K562 (cell line): Measurements from ENCODE around the gene SPPL3. TPM values are rescaled to one million over a fixed set of nuclear protein-coding genes. Genes with fewer than 3 reads are reported as not detected.

ENCODE experiments used
- ATAC-seq: fragments of 200-7000 bp; cut with Tn5 transposase; 3 replicates; pipeline ENCODE4 v1.9.1; 2020; ENCODE audit warnings: moderate library complexity
- BruUV-seq: library from RNA; stranded (reverse); fragments of 400-500 nt; replicated peaks from 2 replicates; lab custom pipeline; 2021; lab: Mats Ljungman, UMichigan
- CTCF ChIA-PET: fragments of 300-600 bp; formaldehyde crosslinking; extraction: SDS; loops from one replicate; lab custom pipeline; 2021; ENCODE audit warnings: low intra/inter-chr PET ratio; lab: Yijun Ruan, JAX
- POLR2A ChIA-PET: fragments of 300-600, 350-650 bp; sonication (Branson Sonifier 250); formaldehyde crosslinking; extraction: SDS; loops from one replicate; lab custom pipeline; 2021; ENCODE audit warnings: antibody characterized with exemption, inconsistent platforms; lab: Yijun Ruan, JAX
- DNase-seq, 4 experiments: peaks; one replicate each; pipeline versions ENCODE4 v3.0.0 to v3.0.0-alpha.2; 2011 to 2018; ENCODE audit warnings: low spot score in 3 of 4, mixed read lengths in 3 of 4; ENCODE audit errors: extremely low read depth in 1 of 4
- FAIRE-seq: peaks from 2 replicates; lab custom pipeline; 2011; peaks lifted over from hg19 to GRCh38; lab: Jason Lieb, UNC
- H2AFZ ChIP-seq: 2 replicates; pipeline ENCODE4 v1.6.0; 2011; ENCODE audit warnings: low read depth, low read length, control low read depth, inconsistent platforms
- H3K27ac ChIP-seq: fragments of 200-600 bp; 3 replicates; pipeline ENCODE4 v1.8.0; 2011; ENCODE audit warnings: low read depth, mild to moderate bottlenecking, control low read depth, inconsistent platforms, low read length, moderate library complexity, mixed read lengths; ENCODE audit errors: extremely low read depth
- H3K27me3 ChIP-seq, 2 experiments: fragments of 300-600 bp in 1 of 2; 2 replicates in 1 of 2; 3 replicates in 1 of 2; pipeline versions ENCODE4 v1.6.0 to v1.8.0; 2011; ENCODE audit warnings: inconsistent platforms in 2 of 2, low read length in 2 of 2, mild to moderate bottlenecking in 1 of 2, mixed read lengths in 1 of 2, moderate library complexity in 1 of 2; ENCODE audit not compliant: control insufficient read depth in 2 of 2, insufficient read depth in 2 of 2
- H3K36me3 ChIP-seq: fragments of 300-600 bp; 3 replicates; pipeline ENCODE4 v1.8.0; 2011; ENCODE audit warnings: mild to moderate bottlenecking, low read length, inconsistent platforms; ENCODE audit not compliant: control insufficient read depth, insufficient read depth
- H3K4me1 ChIP-seq, 2 experiments: fragments of 200-600 bp in 1 of 2; replicated peaks in 1 of 2; 2 replicates in 1 of 2; 3 replicates in 1 of 2; pipeline versions ENCODE4 v1.5.1 to v1.8.0; 2011; ENCODE audit warnings: inconsistent platforms in 2 of 2, low read length in 2 of 2, mild to moderate bottlenecking in 1 of 2, mixed read lengths in 1 of 2, moderate library complexity in 1 of 2; ENCODE audit not compliant: control insufficient read depth in 2 of 2, insufficient read depth in 2 of 2
- H3K4me2 ChIP-seq: 2 replicates; pipeline ENCODE4 v1.6.1; 2011; ENCODE audit warnings: low read length, control low read depth, inconsistent platforms, mixed read lengths; ENCODE audit not compliant: insufficient read depth
- H3K4me3 ChIP-seq: fragments of 200-600 bp; sonication (generic), shearing (Covaris generic); 2 replicates; pipeline ENCODE4 v1.5.1; 2016; ENCODE audit warnings: control low read depth, inconsistent platforms
- H3K79me2 ChIP-seq: fragments of 200-600 bp; 3 replicates; pipeline ENCODE4 v1.8.0; 2011; ENCODE audit warnings: low read length, inconsistent platforms; ENCODE audit not compliant: control insufficient read depth, insufficient read depth
- H3K9ac ChIP-seq, 2 experiments: 2 replicates each; pipeline versions ENCODE4 v1.6.0 to v1.6.1; 2011; ENCODE audit warnings: low read depth in 2 of 2, low read length in 2 of 2, control low read depth in 1 of 2, inconsistent platforms in 1 of 2, mild to moderate bottlenecking in 1 of 2, mixed read lengths in 1 of 2; ENCODE audit not compliant: insufficient read depth in 1 of 2
- H3K9me1 ChIP-seq: one replicate; pipeline ENCODE4 v1.6.0; 2011; ENCODE audit warnings: inconsistent platforms, mild to moderate bottlenecking, low read length, moderate library complexity; ENCODE audit not compliant: control insufficient read depth, insufficient read depth
- H3K9me3 ChIP-seq: replicated peaks from 2 replicates; pipeline ENCODE4 v1.5.1; 2011; ENCODE audit warnings: low read depth, low read length, inconsistent platforms; ENCODE audit not compliant: control insufficient read depth, insufficient read depth
- H4K20me1 ChIP-seq: replicated peaks from 2 replicates; pipeline ENCODE4 v1.6.1; 2011; ENCODE audit warnings: low read length, inconsistent platforms, mixed read lengths; ENCODE audit not compliant: control insufficient read depth, insufficient read depth
- CHAMP1 ChIP-seq: fragments of 450-650 bp; IDR thresholded peaks from 2 replicates; pipeline ENCODE4 v1.6.1; 2016; ENCODE audit warnings: mild to moderate bottlenecking
- HOXB6 ChIP-seq: fragments of 250-450 bp; sonication (Bioruptor Pico); IDR thresholded peaks from 2 replicates; pipeline ENCODE4 v1.5.1; 2022; ENCODE audit warnings: mild to moderate bottlenecking, borderline replicate concordance
- MTA2 ChIP-seq: fragments of 450-650 bp; IDR thresholded peaks from 2 replicates; pipeline ENCODE4 v1.6.1; 2016; ENCODE audit warnings: low read depth
- PKNOX1 ChIP-seq: fragments of 450-650 bp; IDR thresholded peaks from 2 replicates; pipeline ENCODE4 v1.6.1; 2016
- SREBF1 ChIP-seq: fragments of 150-350 bp; IDR thresholded peaks from 2 replicates; pipeline ENCODE4 v1.6.1; 2014; ENCODE audit warnings: antibody characterized with exemption, low read depth, low read length, borderline replicate concordance
- TRIM24 ChIP-seq, 2 experiments: fragments of 450-650 bp; IDR thresholded peaks; 2 replicates each; pipeline ENCODE4 v1.6.1; 2016
- ZNF561 ChIP-seq: fragments of 450-650 bp; formaldehyde crosslinking; conservative IDR thresholded peaks from 2 replicates; pipeline ENCODE4 v1.4.0; 2020; ENCODE audit warnings: mild to moderate bottlenecking, moderate library complexity
- ZNF77 ChIP-seq: fragments of 250-450 bp; sonication (Bioruptor Pico); IDR thresholded peaks from 2 replicates; pipeline ENCODE4 v1.5.0; 2020
- WGBS: fragments of 100-300 bp; shearing (Covaris generic); methylation state at CpG from one replicate; pipeline ENCODE4 v1.1.6; 2016; ENCODE audit warnings: low coverage, mixed read lengths; ENCODE audit not compliant: insufficient coverage; ENCODE audit errors: missing lambda C conversion rate; 5-methylcytosine and 5-hydroxymethylcytosine counted together
- in situ Hi-C: fragments of 300-500 bp; cut with MboI; formaldehyde crosslinking; loops from 4 replicates; pipeline ENCODE4 v1.15.0; 2018; ENCODE audit warnings: inconsistent platforms, mixed read lengths
- intact Hi-C: fragments of 100-400 bp; cut with micrococcal nuclease; formaldehyde crosslinking; loops from 2 replicates; pipeline ENCODE4 v1.14.2; 2022
- polyA plus RNA-seq, 8 experiments: library from polyadenylated mRNA; depleted of rRNA in 4 of 8; stranded (reverse) in 5 of 8; unstranded in 3 of 8; fragments of >200 nt; fragmentation: Nextera tagmentation in 2 of 8; fragmentation: Illumina TruSeq in 1 of 8; extraction: Ambion mirVana in 2 of 8; extraction: Trizol in 1 of 8; gene quantifications; 2 replicates each; pipeline versions ENCODE4 v1.2.1 to v1.2.3, GENCODE V29; 2011 to 2014; ENCODE audit warnings: inconsistent platforms in 1 of 8, missing spikeins in 1 of 8
- total RNA-seq, 7 experiments: library from RNA; depleted of rRNA in 6 of 7; stranded (reverse); fragments of >200 nt in 6 of 7; fragmentation: Illumina TruSeq in 2 of 7; extraction: Trizol in 2 of 7; gene quantifications; 2 replicates each; pipeline versions ENCODE4 v1.2.1 to v1.2.3, GENCODE V29; 2011 to 2021; ENCODE audit warnings: low replicate concordance in 1 of 7

The SPPL3 gene
- total and polyA plus RNA-seq, 9 of the 15 experiments (the other 6 are each of a cell fraction or from before 2014, with no cell fraction given), result 2.9 to 32.1 (median 7.1) TPM

- no peak for TF ChIP-seq HOXB6 (CRISPR knock-in tag)
- TF ChIP-seq TRIM24 (IDR thresholded peaks at IDR 0.05), result no peak
- no peak for TF ChIP-seq SREBF1
Measured at GRCh38 chr12:120814203-120814902, 89.8 kb downstream of the SPPL3 start (continued).

- Histone ChIP-seq H2AFZ (no peak overlapping the region), H3K9me3 (no peaks in the 10 kb centered on the region), H3K36me3 (peaks cover 8% of the 10 kb centered on the region; the same call in 1 of the 3 replicates), H3K27me3 (no peaks in the 10 kb centered on the region), H3K4me1 (no peaks in the 10 kb centered on the region)
- ChIA-PET POLR2A (no interaction called here), CTCF (no interaction called here)
- BruUV-seq, result no TSS peak
- DNase-seq (no peak), ATAC-seq (no peak)
- intact Hi-C loops, result no loop called here
- TF ChIP-seq ZNF561, result no peak
- TF ChIP-seq ZNF77 (CRISPR knock-in tag), result no peak
- peak; percentile 48 for TF ChIP-seq PKNOX1
- no peak for TF ChIP-seq CHAMP1
- TF ChIP-seq MTA2, result no peak
- TF ChIP-seq, all 486 proteins: peak for 1
- H3K9ac ChIP-seq, result no peak overlapping the region
- WGBS, result 94% methylated on average over 2 of the region's 2 CpGs
- in situ Hi-C loops, result no loop called here
- FAIRE-seq, result no peak
- no peaks in the 10 kb centered on the region for H3K79me2 ChIP-seq
- H3K9me1 ChIP-seq, result no peaks in the 10 kb centered on the region
- no peak overlapping the region for H3K4me3 ChIP-seq
- H4K20me1 ChIP-seq, result no peaks in the 10 kb centered on the region; the same call in 1 of the 2 replicates
- H3K4me2 ChIP-seq, result no peak overlapping the region
- H3K27ac ChIP-seq, result no peak overlapping the region
Measured at GRCh38 chr12:120813588-120814153, 90.5 kb downstream of the SPPL3 start.
